Epithelial cell of esophagus (primary cell): ENCODE measurements around the gene CCDC3.

ENCODE experiments used
- DNase-seq: peaks from one replicate; pipeline ENCODE4 v3.0.0; 2010; ENCODE audit warnings: low read depth
- H3K4me3 ChIP-seq: 2 replicates; pipeline ENCODE4 v1.5.1; 2011; ENCODE audit warnings: mild to moderate bottlenecking, low read length, control low read depth
- CTCF ChIP-seq: IDR thresholded peaks from 2 replicates; pipeline ENCODE4 v1.5.1; 2011; ENCODE audit warnings: low read depth, mild to moderate bottlenecking, low read length, control low read depth, inconsistent platforms; ENCODE audit not compliant: insufficient read depth; ENCODE audit errors: missing control alignments

Gene CCDC3

DNA sequence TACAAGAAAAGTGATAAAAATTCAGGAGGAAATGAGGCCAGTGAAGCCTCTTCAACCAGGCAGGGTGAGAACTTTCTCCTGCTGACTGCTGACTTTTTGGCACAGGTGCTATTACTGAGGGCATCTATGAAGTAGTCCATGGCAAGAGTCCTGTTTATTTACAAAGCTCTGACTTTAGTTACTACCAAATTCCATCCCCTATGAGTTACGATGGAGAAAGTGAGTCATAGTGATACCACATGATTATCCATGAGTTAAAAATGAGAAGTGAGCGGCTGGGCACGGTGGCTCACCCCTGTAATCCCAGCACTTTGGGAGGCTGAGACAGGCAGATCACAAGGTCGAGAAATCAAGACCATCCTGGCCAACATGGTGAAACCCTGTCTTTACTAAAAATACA is 19.9 kb downstream of the CCDC3 start:
- TF ChIP-seq CTCF, result no peak
- peak; percentile 89 for DNase-seq
- H3K4me3 ChIP-seq, result no peak overlapping the region

DNA sequence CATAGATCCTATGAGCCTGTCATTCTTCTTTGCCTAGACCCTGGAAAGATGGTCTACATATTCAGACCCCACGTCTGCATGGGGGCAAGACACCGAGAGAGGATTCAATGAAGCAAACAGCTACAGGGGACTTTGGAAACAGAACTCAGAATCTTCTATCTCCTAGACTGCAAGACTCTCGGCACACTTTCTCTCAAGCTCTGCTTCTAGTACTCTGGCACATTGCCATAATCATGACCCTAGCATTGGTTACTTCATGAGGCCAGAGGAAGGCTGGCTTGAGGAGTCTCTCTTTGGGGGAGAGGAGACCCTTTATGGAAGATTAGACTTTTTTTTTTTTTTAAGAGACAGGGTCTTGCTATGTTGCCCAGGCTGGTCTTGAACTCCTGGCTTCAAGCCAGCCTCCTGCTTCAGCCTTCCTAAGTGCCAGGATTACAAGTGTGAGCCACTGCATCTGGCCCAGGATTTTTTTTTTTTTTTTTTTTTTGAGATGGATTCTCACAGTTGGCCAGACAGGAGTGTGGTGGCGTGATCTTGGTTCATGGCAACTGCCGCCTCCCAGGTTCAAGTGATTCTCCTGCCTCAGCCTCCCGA is 20.7 kb downstream of the CCDC3 start:
- DNase-seq, result no peak
- no peak overlapping the region for H3K4me3 ChIP-seq
- no peak for TF ChIP-seq CTCF

DNA sequence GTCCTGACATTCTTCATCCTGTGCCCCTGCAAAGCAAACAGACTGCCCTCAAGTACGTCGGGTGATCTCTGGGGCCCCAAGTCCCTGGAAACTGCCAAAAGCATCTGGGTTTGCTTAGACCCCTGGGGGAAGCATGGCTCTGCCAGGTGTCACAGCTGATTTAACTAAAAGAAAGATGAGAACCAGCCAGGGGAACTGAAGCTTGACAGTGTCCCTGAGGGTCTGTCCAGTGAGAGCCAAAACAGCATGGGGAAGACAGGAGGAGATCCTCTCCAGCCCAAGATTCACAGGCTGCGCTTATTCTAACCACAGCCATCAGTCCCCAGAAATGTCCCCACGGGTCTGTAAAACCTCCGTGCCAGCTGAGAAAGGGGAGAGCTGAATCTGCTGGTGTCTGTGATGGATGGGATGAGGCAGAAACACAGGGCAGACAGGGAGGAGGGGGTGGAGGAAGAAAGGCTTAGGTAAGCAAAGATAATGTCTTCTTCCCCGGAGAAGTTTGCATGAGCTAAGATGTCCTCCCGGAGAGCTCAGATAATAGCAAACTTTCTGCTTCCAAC is 21.3 kb downstream of the CCDC3 start:
- H3K4me3 ChIP-seq, result no peak overlapping the region
- TF ChIP-seq CTCF, result no peak
- DNase-seq, result no peak

DNA sequence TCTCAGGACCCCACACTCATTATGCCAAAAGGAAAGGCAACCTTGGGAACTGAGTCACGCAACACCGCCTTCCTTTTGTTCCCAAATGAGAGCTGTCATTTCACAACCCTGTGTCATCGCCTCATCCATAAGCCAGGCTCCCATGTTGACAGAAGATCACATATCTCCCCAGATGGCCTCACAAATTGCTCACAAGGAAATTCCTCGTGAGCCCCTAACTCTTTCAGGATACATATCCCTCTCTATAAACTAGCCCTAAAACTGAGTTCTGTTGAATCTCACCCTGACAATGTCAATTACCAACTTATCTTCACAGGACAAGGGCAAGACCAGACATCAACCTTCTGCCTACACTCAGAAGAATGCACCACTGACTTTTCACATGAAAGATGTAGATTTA is 22.6 kb downstream of the CCDC3 start:
- peak; percentile 34 for DNase-seq
- no peak for TF ChIP-seq CTCF
- H3K4me3 ChIP-seq, result no peak overlapping the region

DNA sequence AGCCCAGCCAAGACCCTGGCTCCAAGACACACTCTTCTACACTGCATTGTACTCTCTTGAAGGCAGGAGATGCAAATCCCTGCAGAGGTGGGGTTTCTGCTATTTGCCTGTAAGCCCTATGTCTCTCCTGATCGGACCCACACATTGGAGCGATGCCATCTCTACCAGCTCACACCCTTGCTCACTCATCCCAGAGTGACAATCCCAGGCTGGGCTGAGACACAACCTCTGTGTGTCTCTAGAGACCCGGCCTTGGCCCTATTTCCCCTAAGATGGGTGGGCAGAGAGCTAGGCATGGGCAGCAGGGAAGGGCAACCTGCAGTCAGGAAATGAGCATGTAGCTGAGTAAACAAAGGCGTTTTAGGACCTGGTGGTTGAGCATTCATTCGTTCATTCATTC is 25.6 kb downstream of the CCDC3 start:
- H3K4me3 ChIP-seq, result no peak overlapping the region
- no peak for TF ChIP-seq CTCF
- DNase-seq, result peak; percentile 23

DNA sequence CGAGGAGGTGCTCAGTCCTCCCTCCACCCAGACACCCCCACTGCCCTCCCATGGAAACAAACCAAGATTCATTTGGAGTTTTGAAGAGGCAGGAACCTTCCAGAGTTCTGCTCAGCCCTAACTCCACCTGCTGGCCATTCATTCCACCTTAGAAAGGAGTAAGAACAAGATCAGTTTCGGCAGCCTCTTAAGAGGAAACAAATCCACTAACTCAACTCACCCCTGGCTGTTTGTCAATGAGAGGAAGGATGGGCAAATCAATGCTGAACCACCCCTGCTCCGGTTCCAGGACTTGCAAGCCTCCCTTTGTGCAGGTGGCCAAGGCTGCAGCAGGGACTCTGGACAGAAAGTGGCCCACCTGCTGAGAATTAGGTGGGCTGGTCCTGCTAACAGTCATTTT is 26.2 kb downstream of the CCDC3 start:
- H3K4me3 ChIP-seq, result no peak overlapping the region
- TF ChIP-seq CTCF, result peak; percentile 61
- DNase-seq, result peak; percentile 62
